H9 (cell line): ENCODE measurements around the gene GAP43. TPM values are rescaled to one million over a fixed set of nuclear protein-coding genes. Genes with fewer than 3 reads are reported as not detected.

Experiments used
- DNase-seq: peaks from one replicate; pipeline ENCODE4 v3.0.0-alpha.2; 2017
- H2AFZ ChIP-seq: one replicate; pipeline ENCODE4 v1.6.1; 2013; ENCODE audit warnings: mild to moderate bottlenecking, low read length, control low read depth, moderate library complexity
- H2AK5ac ChIP-seq: 2 replicates; pipeline ENCODE4 v1.6.1; 2013; ENCODE audit warnings: low read length, control low read depth, mixed read lengths; ENCODE audit not compliant: insufficient read length
- H2BK120ac ChIP-seq: one replicate; pipeline ENCODE4 v1.6.1; 2013; ENCODE audit warnings: low read depth, mild to moderate bottlenecking, low read length, control low read depth, inconsistent platforms; ENCODE audit not compliant: poor library complexity, severe bottlenecking
- H2BK12ac ChIP-seq: 2 replicates; pipeline ENCODE4 v1.6.1; 2013; ENCODE audit warnings: low read length, control low read depth, mixed read lengths, low read depth; ENCODE audit not compliant: insufficient read length
- H2BK15ac ChIP-seq: 2 replicates; pipeline ENCODE4 v1.6.1; 2013; ENCODE audit warnings: low read depth, low read length, control low read depth
- H2BK20ac ChIP-seq: one replicate; pipeline ENCODE4 v1.6.1; 2013; ENCODE audit warnings: low read depth, mild to moderate bottlenecking, low read length, control low read depth, inconsistent platforms; ENCODE audit not compliant: poor library complexity, severe bottlenecking
- H2BK5ac ChIP-seq: 2 replicates; pipeline ENCODE4 v1.6.1; 2013; ENCODE audit warnings: low read length, control low read depth, mixed read lengths; ENCODE audit not compliant: insufficient read length
- H3K14ac ChIP-seq: 2 replicates; pipeline ENCODE4 v1.6.1; 2013; ENCODE audit warnings: low read length, control low read depth; ENCODE audit not compliant: insufficient read depth
- H3K18ac ChIP-seq: 2 replicates; pipeline ENCODE4 v1.6.1; 2013; ENCODE audit warnings: low read depth, mild to moderate bottlenecking, mixed read lengths, low read length, control low read depth; ENCODE audit not compliant: insufficient read length
- H3K23ac ChIP-seq: 2 replicates; pipeline ENCODE4 v1.6.1; 2013; ENCODE audit warnings: low read length, control low read depth, mixed read lengths, low read depth; ENCODE audit not compliant: insufficient read length
- H3K23me2 ChIP-seq: 2 replicates; pipeline ENCODE4 v1.6.1; 2013; ENCODE audit warnings: low read depth, mild to moderate bottlenecking, mixed read lengths, low read length, control low read depth; ENCODE audit not compliant: insufficient read length, poor library complexity, severe bottlenecking
- H3K27ac ChIP-seq: 2 replicates; pipeline ENCODE4 v1.5.1; 2013; ENCODE audit warnings: low read length, control low read depth, mixed read lengths, low read depth; ENCODE audit not compliant: insufficient read length
- H3K27me3 ChIP-seq: 2 replicates; pipeline ENCODE4 v1.6.1; 2013; ENCODE audit warnings: low read length, control low read depth, inconsistent platforms; ENCODE audit not compliant: insufficient read depth
- H3K4ac ChIP-seq: 2 replicates; pipeline ENCODE4 v1.6.1; 2013; ENCODE audit warnings: low read depth, mild to moderate bottlenecking, control low read depth, inconsistent platforms, low read length, moderate library complexity
- H3K4me1 ChIP-seq: 2 replicates; pipeline ENCODE4 v1.6.1; 2013; ENCODE audit warnings: low read length, control low read depth, inconsistent platforms; ENCODE audit not compliant: insufficient read depth
- H3K4me2 ChIP-seq: 2 replicates; pipeline ENCODE4 v1.6.1; 2013; ENCODE audit warnings: low read length, control low read depth, mixed read lengths; ENCODE audit not compliant: insufficient read length, insufficient read depth
- H3K56ac ChIP-seq: 2 replicates; pipeline ENCODE4 v1.6.1; 2013; ENCODE audit warnings: low read depth, mild to moderate bottlenecking, mixed read lengths, low read length, control low read depth; ENCODE audit not compliant: insufficient read length
- H3K79me1 ChIP-seq: 2 replicates; pipeline ENCODE4 v1.6.1; 2013; ENCODE audit warnings: low read depth, mild to moderate bottlenecking, moderate library complexity, low read length, control low read depth, inconsistent platforms; ENCODE audit not compliant: insufficient read depth, poor library complexity, severe bottlenecking
- H3K79me2 ChIP-seq: 2 replicates; pipeline ENCODE4 v1.6.1; 2013; ENCODE audit warnings: low read length, control low read depth, inconsistent platforms; ENCODE audit not compliant: insufficient read depth
- H3K9ac ChIP-seq: 2 replicates; pipeline ENCODE4 v1.6.1; 2013; ENCODE audit warnings: low read length, control low read depth, mixed read lengths; ENCODE audit not compliant: insufficient read length; ENCODE audit errors: extremely low read depth
- H3K9me3 ChIP-seq: one replicate; pipeline ENCODE4 v1.6.1; 2013; ENCODE audit warnings: low read depth, low read length, inconsistent platforms; ENCODE audit not compliant: control insufficient read depth
- H3T11ph ChIP-seq: one replicate; pipeline ENCODE4 v1.6.1; 2013; ENCODE audit warnings: mild to moderate bottlenecking, low read length, control low read depth, inconsistent platforms
- H4K20me1 ChIP-seq: one replicate; pipeline ENCODE4 v1.6.1; 2013; ENCODE audit not compliant: control insufficient read depth, insufficient read length, insufficient read depth
- H4K5ac ChIP-seq: 2 replicates; pipeline ENCODE4 v1.6.1; 2013; ENCODE audit warnings: low read depth, mild to moderate bottlenecking, mixed read lengths, low read length, control low read depth; ENCODE audit not compliant: insufficient read length
- H4K8ac ChIP-seq: replicated peaks from 2 replicates; pipeline ENCODE4 v1.6.1; 2013; ENCODE audit warnings: low read length, control low read depth, mixed read lengths, low read depth; ENCODE audit not compliant: insufficient read length
- H4K91ac ChIP-seq: 2 replicates; pipeline ENCODE4 v1.6.1; 2013; ENCODE audit warnings: low read depth, mild to moderate bottlenecking, moderate library complexity, mixed read lengths, low read length, control low read depth; ENCODE audit not compliant: insufficient read length
- H3K27ac Mint-ChIP-seq, 3 experiments: 2 replicates in 2 of 3; 3 replicates in 1 of 3; pipeline ENCODE4 v1.8.0; 2020 to 2021; ENCODE audit warnings: mixed read lengths in 3 of 3, mild to moderate bottlenecking in 1 of 3, moderate library complexity in 1 of 3
- H3K27me3 Mint-ChIP-seq: 2 replicates; pipeline ENCODE4 v1.8.0; 2021; ENCODE audit warnings: low read depth, mild to moderate bottlenecking, moderate library complexity, mixed read lengths
- H3K36me3 Mint-ChIP-seq, 3 experiments: 2 replicates in 2 of 3; 3 replicates in 1 of 3; pipeline ENCODE4 v1.8.0; 2020 to 2021; ENCODE audit warnings: low read depth in 3 of 3, mixed read lengths in 3 of 3; ENCODE audit not compliant: insufficient read depth in 1 of 3
- H3K4me1 Mint-ChIP-seq, 2 experiments: 2 replicates each; pipeline ENCODE4 v1.8.0; 2020; ENCODE audit warnings: mixed read lengths in 2 of 2
- H3K4me3 Mint-ChIP-seq, 2 experiments: 2 replicates in 1 of 2; 3 replicates in 1 of 2; pipeline ENCODE4 v1.8.0; 2020 to 2021; ENCODE audit warnings: mild to moderate bottlenecking in 2 of 2, mixed read lengths in 2 of 2, moderate library complexity in 1 of 2
- H3K9me3 Mint-ChIP-seq, 2 experiments: 2 replicates in 1 of 2; 3 replicates in 1 of 2; pipeline ENCODE4 v1.8.0; 2020; ENCODE audit warnings: mild to moderate bottlenecking in 2 of 2, mixed read lengths in 2 of 2, moderate library complexity in 1 of 2
- CTCF ChIP-seq: fragments of 200-600 bp; sonication (generic); conservative IDR thresholded peaks from 3 replicates; pipeline ENCODE4 v1.8.0; 2021; ENCODE audit warnings: antibody characterized with exemption, mild to moderate bottlenecking
- WGBS: extraction: QIAGEN DNeasy Blood & Tissue Kit; methylation state at CpG from one replicate; pipeline ENCODE4 v1.1.7; 2013; ENCODE audit warnings: missing lambda C conversion rate, low lambda C conversion rate, mixed read lengths; ENCODE audit not compliant: insufficient read length; ENCODE audit errors: extremely low coverage; 5-methylcytosine and 5-hydroxymethylcytosine counted together
- total RNA-seq: library from RNA; stranded (reverse); gene quantifications from 2 replicates; pipeline ENCODE4 v1.2.1, GENCODE V29; 2021

The GAP43 gene
- total RNA-seq, 1 experiment from 2014 or later = 12.8 TPM

GRCh38 chr3:115713284-115713683 is 90.0 kb downstream of the GAP43 start:
- Histone ChIP-seq H3K18ac (no peak overlapping the region), H3K9me3 (no peaks in the 10 kb centered on the region), H2BK5ac (no peak overlapping the region), H2BK12ac (no peak overlapping the region), H4K91ac (no peak overlapping the region), H3K4me1 (no peaks in the 10 kb centered on the region; the same call in none of the 2 replicates), H4K5ac (no peak overlapping the region), H2AK5ac (no peak overlapping the region), H3K79me1 (no peaks in the 10 kb centered on the region), H2AFZ (no peak overlapping the region), H2BK20ac (no peak overlapping the region), H3K79me2 (no peaks in the 10 kb centered on the region), H3T11ph (no peak overlapping the region), H2BK120ac (no peak overlapping the region), H3K27ac (no peak overlapping the region), H3K4ac (no peak overlapping the region), H3K9ac (no peak overlapping the region), H3K56ac (no peak overlapping the region), H3K27me3 (no peaks in the 10 kb centered on the region), H3K14ac (no peak overlapping the region), H4K20me1 (no peaks in the 10 kb centered on the region), H4K8ac (no peak overlapping the region), H3K23ac (no peak overlapping the region), H3K23me2 (no peaks in the 10 kb centered on the region), H3K4me2 (no peak overlapping the region), H2BK15ac (no peak overlapping the region)
- H3K4me3 Mint-ChIP-seq = no peak overlapping the region
- H3K9me3 Mint-ChIP-seq = no peaks in the 10 kb centered on the region
- TF ChIP-seq CTCF = no peak
- no peaks in the 10 kb centered on the region for H3K27me3 Mint-ChIP-seq
- no peaks in the 10 kb centered on the region for H3K36me3 Mint-ChIP-seq
- peaks cover 9 to 15% of the 10 kb centered on the region in 2 experiments for H3K4me1 Mint-ChIP-seq
- DNase-seq = no peak
- H3K27ac Mint-ChIP-seq = no peak overlapping the region
- WGBS = no CpG with 5 or more reads among the region's 5 CpGs
